Right lobe of liver (tissue), 6 donors: ENCODE results near the gene BANP. TPM values are rescaled to one million over a fixed set of nuclear protein-coding genes. Genes with fewer than 3 reads are reported as not detected.

Experiments
- ATAC-seq, 4 donors: fragments of 200-7000 bp; cut with Tn5 transposase; one replicate each; pipeline ENCODE4 v1.9.1; 2020; ENCODE audit warnings: mild to moderate bottlenecking in 4 of 4, moderate library complexity in 4 of 4
- DNase-seq, 3 donors: peaks; one replicate each; pipeline ENCODE4 v3.0.0-alpha.2; 2020
- H3K27ac ChIP-seq, 3 donors: fragments of 200-600 bp; one replicate each; pipeline ENCODE4 v1.8.0; 2022
- H3K27me3 ChIP-seq, 2 donors: fragments of 200-600 bp; one replicate each; pipeline ENCODE4 v1.8.0; 2022
- H3K36me3 ChIP-seq, 4 donors: fragments of 200-600 bp; sonication (generic) in 1 of 4; one replicate each; pipeline versions ENCODE4 v1.5.1 to v1.8.0; 2017 to 2022; ENCODE audit warnings: control low read depth in 1 of 4
- H3K4me1 ChIP-seq, 4 donors: fragments of 200-600 bp; sonication (generic) in 1 of 4; one replicate each; pipeline versions ENCODE4 v1.5.1 to v1.8.0; 2017 to 2022; ENCODE audit warnings: control low read depth in 1 of 4
- H3K4me3 ChIP-seq, 3 donors: fragments of 200-600 bp; one replicate each; pipeline ENCODE4 v1.8.0; 2022
- H3K9me3 ChIP-seq, 4 donors: fragments of 200-600 bp; sonication (generic) in 1 of 4; one replicate each; pipeline versions ENCODE4 v1.5.1 to v1.8.0; 2017 to 2022; ENCODE audit warnings: control low read depth in 1 of 4
- POLR2A ChIP-seq: fragments of 450-650 bp; IDR thresholded peaks from one replicate; pipeline ENCODE4 v1.6.1; 2017; ENCODE audit warnings: antibody characterized with exemption, mild to moderate bottlenecking
- WGBS: methylation state at CpG from one replicate; pipeline ENCODE4 v1.1.6; 2018; ENCODE audit warnings: low coverage, low lambda C conversion rate; ENCODE audit not compliant: insufficient coverage; ENCODE audit errors: missing lambda C conversion rate; 5-methylcytosine and 5-hydroxymethylcytosine counted together
- intact Hi-C, 2 donors: fragments of 100-400 bp; cut with DNase I; formaldehyde crosslinking; loops; one replicate each; pipeline versions ENCODE4 v1.11.2 to v1.14.1; 2022
- total RNA-seq, 6 experiments: library from RNA; depleted of rRNA in 2 of 6; stranded (reverse); fragments of >200 nt in 2 of 6; fragmentation: NEBNext Ultra II Directional in 3 of 6; extraction: Animal tissue kit (Norgen Biotek cat#: 25700) in 3 of 6; gene quantifications; one replicate each; pipeline versions ENCODE4 v1.1.0 to v1.2.4, GENCODE V29; 2016 to 2023
- TF ChIP-seq, protein P1 (sequence below), 4 donors: fragments of 200-600 bp in 3 of 4; fragments of 450-650 bp in 1 of 4; IDR thresholded peaks; one replicate each; pipeline versions ENCODE4 v1.5.1 to v1.8.0; 2016 to 2022; ENCODE audit warnings: antibody characterized with exemption in 4 of 4, mild to moderate bottlenecking in 2 of 4
- donor health status: DM: no; HTN: yes; CAD: no.
- donor health status: DM: no; HTN: no; CAD: no.
- donor health status: DM: no; HTN: no; CAD: no.
- donor health status: DM: no; HTN: yes; CAD: no.
- donor health status: DM: no; HTN: yes; CAD: no.

The BANP gene
- total RNA-seq, 6 experiments from 2014 or later = 11.2 to 20.7 (median 18.8) TPM

DNA sequence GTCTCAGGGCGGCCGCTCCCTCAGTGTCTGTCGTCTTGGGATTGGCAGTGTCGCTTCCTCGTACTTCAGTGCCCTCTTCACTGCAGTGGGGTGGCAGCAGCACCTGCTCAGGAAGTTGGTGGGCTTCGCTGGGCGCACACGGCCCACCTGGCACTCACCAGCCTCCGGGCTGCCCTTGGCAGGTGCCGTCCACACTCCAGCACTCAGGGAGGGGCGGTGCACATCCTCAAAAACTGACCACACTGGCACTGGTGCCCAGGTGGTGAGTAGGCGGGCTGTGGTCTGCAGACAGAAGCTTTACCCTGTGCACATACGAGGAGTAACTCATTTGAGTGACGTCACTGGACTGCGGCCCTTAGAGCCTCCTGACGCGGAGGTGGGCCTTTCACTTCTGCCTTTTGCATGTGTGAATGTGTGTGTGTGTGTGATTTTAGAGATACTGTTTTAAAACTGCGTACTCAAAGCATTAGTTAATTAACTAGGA, 94.6 kb downstream of the BANP start:
- DNase-seq (no peak), ATAC-seq (peak in 3 of 4 donors; percentile 20 to 35 (median 26))
- 90% methylated on average over 10 of the region's 18 CpGs for WGBS
- H3K4me1 ChIP-seq = no peaks in the 10 kb centered on the region
- no peak for TF ChIP-seq POLR2A
- TF ChIP-seq, protein P1, sequence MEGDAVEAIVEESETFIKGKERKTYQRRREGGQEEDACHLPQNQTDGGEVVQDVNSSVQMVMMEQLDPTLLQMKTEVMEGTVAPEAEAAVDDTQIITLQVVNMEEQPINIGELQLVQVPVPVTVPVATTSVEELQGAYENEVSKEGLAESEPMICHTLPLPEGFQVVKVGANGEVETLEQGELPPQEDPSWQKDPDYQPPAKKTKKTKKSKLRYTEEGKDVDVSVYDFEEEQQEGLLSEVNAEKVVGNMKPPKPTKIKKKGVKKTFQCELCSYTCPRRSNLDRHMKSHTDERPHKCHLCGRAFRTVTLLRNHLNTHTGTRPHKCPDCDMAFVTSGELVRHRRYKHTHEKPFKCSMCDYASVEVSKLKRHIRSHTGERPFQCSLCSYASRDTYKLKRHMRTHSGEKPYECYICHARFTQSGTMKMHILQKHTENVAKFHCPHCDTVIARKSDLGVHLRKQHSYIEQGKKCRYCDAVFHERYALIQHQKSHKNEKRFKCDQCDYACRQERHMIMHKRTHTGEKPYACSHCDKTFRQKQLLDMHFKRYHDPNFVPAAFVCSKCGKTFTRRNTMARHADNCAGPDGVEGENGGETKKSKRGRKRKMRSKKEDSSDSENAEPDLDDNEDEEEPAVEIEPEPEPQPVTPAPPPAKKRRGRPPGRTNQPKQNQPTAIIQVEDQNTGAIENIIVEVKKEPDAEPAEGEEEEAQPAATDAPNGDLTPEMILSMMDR (IDR thresholded peaks at IDR 0.05) = no peak
- H3K27me3 ChIP-seq = no peaks in the 10 kb centered on the region
- intact Hi-C loops = no loop called here
- H3K27ac ChIP-seq = no peak overlapping the region
- peaks cover 0 to 16% (median 0%) of the 10 kb centered on the region in 4 donors for H3K36me3 ChIP-seq
- no peak overlapping the region for H3K4me3 ChIP-seq
- H3K9me3 ChIP-seq = no peaks in the 10 kb centered on the region

DNA sequence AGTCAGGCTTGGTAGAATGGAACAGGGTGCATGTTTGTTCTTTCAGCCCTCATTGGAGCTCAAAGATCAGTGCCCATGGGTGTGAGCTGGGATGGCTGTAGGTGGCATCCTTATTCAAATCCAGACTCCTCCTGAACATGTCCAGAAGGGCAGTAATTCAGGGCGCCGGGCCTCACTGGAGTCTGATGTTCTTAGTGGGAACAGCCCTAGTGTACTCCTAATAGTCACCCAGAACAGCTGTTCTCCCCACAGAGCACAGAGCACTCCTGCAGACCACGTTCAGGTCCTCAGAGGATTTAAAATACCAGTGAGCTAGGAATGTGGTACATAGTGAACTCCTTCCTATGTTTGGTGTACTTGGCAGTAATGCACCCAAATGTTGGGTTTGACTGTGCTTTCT, 96.2 kb downstream of the BANP start:
- TF ChIP-seq, protein P1 (IDR thresholded peaks at IDR 0.05) = no peak
- TF ChIP-seq POLR2A = no peak
- Histone ChIP-seq H3K27ac (no peak overlapping the region), H3K27me3 (no peaks in the 10 kb centered on the region), H3K9me3 (no peaks in the 10 kb centered on the region), H3K4me3 (no peak overlapping the region), H3K4me1 (no peaks in the 10 kb centered on the region), H3K36me3 (peaks cover 0 to 16% (median 0%) of the 10 kb centered on the region in 4 donors)
- DNase-seq = no peak
- WGBS = 80% methylated on average over 1 of the region's 3 CpGs
- intact Hi-C loops = no loop called here
- no peak for ATAC-seq

GRCh38 chr16:88048985-88049384, 97.8 kb downstream of the BANP start:
- whole genome bisulfite sequencing = 100% methylated on average over 4 of the region's 15 CpGs
- Histone ChIP-seq H3K27ac (no peak overlapping the region), H3K4me3 (no peak overlapping the region), H3K9me3 (no peaks in the 10 kb centered on the region), H3K4me1 (no peaks in the 10 kb centered on the region), H3K27me3 (no peaks in the 10 kb centered on the region), H3K36me3 (peaks cover 0 to 16% (median 0%) of the 10 kb centered on the region in 4 donors)
- intact Hi-C loops = no loop called here
- TF ChIP-seq, protein P1 (IDR thresholded peaks at IDR 0.05) = no peak
- TF ChIP-seq POLR2A = no peak
- DNase-seq = no peak
- no peak for ATAC-seq

- intact Hi-C loops = no loop called here
- Histone ChIP-seq H3K9me3 (no peaks in the 10 kb centered on the region), H3K27me3 (no peaks in the 10 kb centered on the region), H3K4me1 (no peaks in the 10 kb centered on the region), H3K36me3 (peaks cover 0 to 16% (median 0%) of the 10 kb centered on the region in 4 donors), H3K27ac (no peak overlapping the region), H3K4me3 (no peak overlapping the region)
- no peak for ATAC-seq
- WGBS = 94% methylated on average over 14 of the region's 25 CpGs
- TF ChIP-seq POLR2A = no peak
- TF ChIP-seq, protein P1 (IDR thresholded peaks at IDR 0.05) = no peak
- no peak for DNase-seq
Measured at GRCh38 chr16:88049561-88050545, 98.6 kb downstream of the BANP start.
